ENCODE results near the gene PPP1R12B. TPM values are rescaled to one million over a fixed set of nuclear protein-coding genes. Genes with fewer than 3 reads are reported as not detected.
"Not testable (repeated sequence)": the region's sequence is repeated elsewhere in the genome, so short reads cannot be mapped to it uniquely, and the experiment has no call there.

Gene PPP1R12B
- total RNA-seq, 2 donors from 2014 or later: 21.6 to 26.0 TPM

- H3K4me3 Mint-ChIP-seq; H3K36me3 Mint-ChIP-seq (ENCODE audit: low read depth); H3K27me3 Mint-ChIP-seq; H3K9me3 Mint-ChIP-seq: not testable (repeated sequence)
- H3K4me1 Mint-ChIP-seq: peaks cover 11% of the 10 kb centered on the region
- ATAC-seq (replicated peaks): peak; percentile 54
- H3K27ac Mint-ChIP-seq: peak overlapping the region; percentile 66
These were observed 198.3 kb downstream of the PPP1R12B start for GRCh38 chr1:202546796-202547195.

GRCh38 chr1:202547215-202547614 is 198.7 kb downstream of the PPP1R12B start:
- Mint-ChIP-seq H3K4me1 (peaks cover 11% of the 10 kb centered on the region), H3K36me3 (ENCODE audit: low read depth) (no peaks in the 10 kb centered on the region), H3K27ac (no peak overlapping the region), H3K4me3 (no peak overlapping the region), H3K27me3 (no peaks in the 10 kb centered on the region), H3K9me3 (no peaks in the 10 kb centered on the region)
- no peak for ATAC-seq (replicated peaks)

- not testable (repeated sequence) for H3K27me3 Mint-ChIP-seq; H3K4me3 Mint-ChIP-seq; H3K36me3 Mint-ChIP-seq (ENCODE audit: low read depth); H3K9me3 Mint-ChIP-seq; H3K27ac Mint-ChIP-seq; ATAC-seq (replicated peaks)
- H3K4me1 Mint-ChIP-seq: peaks cover 11% of the 10 kb centered on the region
These were observed 201.6 kb downstream of the PPP1R12B start for GRCh38 chr1:202550088-202550487.

- H3K9me3 Mint-ChIP-seq: no peaks in the 10 kb centered on the region
- ATAC-seq (replicated peaks): no peak
- no peaks in the 10 kb centered on the region for H3K27me3 Mint-ChIP-seq
- H3K27ac Mint-ChIP-seq: no peak overlapping the region
- no peak overlapping the region for H3K4me3 Mint-ChIP-seq
- H3K4me1 Mint-ChIP-seq: peaks cover 1% of the 10 kb centered on the region
- no peaks in the 10 kb centered on the region for H3K36me3 Mint-ChIP-seq (ENCODE audit: low read depth)
These were observed 203.2 kb downstream of the PPP1R12B start for GRCh38 chr1:202551683-202552082.

GRCh38 chr1:202552615-202553014 is 204.1 kb downstream of the PPP1R12B start:
- H3K36me3 Mint-ChIP-seq (ENCODE audit: low read depth); H3K9me3 Mint-ChIP-seq; H3K4me1 Mint-ChIP-seq; H3K27ac Mint-ChIP-seq; H3K27me3 Mint-ChIP-seq; H3K4me3 Mint-ChIP-seq; ATAC-seq (replicated peaks): not testable (repeated sequence)

GRCh38 chr1:202553078-202553477 is 204.6 kb downstream of the PPP1R12B start:
- H3K4me3 Mint-ChIP-seq; H3K4me1 Mint-ChIP-seq; H3K27ac Mint-ChIP-seq; H3K36me3 Mint-ChIP-seq (ENCODE audit: low read depth); H3K27me3 Mint-ChIP-seq; H3K9me3 Mint-ChIP-seq; ATAC-seq (replicated peaks): not testable (repeated sequence)

GRCh38 chr1:202553560-202554038 is 205.1 kb downstream of the PPP1R12B start:
- Mint-ChIP-seq H3K4me1 (no peaks in the 10 kb centered on the region), H3K27me3 (no peaks in the 10 kb centered on the region), H3K9me3 (no peaks in the 10 kb centered on the region), H3K4me3 (no peak overlapping the region), H3K27ac (no peak overlapping the region), H3K36me3 (ENCODE audit: low read depth) (no peaks in the 10 kb centered on the region)
- ATAC-seq (replicated peaks): no peak

GRCh38 chr1:202554619-202555018 is 206.1 kb downstream of the PPP1R12B start:
- ATAC-seq (replicated peaks); H3K36me3 Mint-ChIP-seq (ENCODE audit: low read depth); H3K4me3 Mint-ChIP-seq; H3K27me3 Mint-ChIP-seq; H3K4me1 Mint-ChIP-seq; H3K27ac Mint-ChIP-seq; H3K9me3 Mint-ChIP-seq: not testable (repeated sequence)

- not testable (repeated sequence) for H3K36me3 Mint-ChIP-seq (ENCODE audit: low read depth); H3K9me3 Mint-ChIP-seq; ATAC-seq (replicated peaks); H3K4me1 Mint-ChIP-seq; H3K27me3 Mint-ChIP-seq; H3K27ac Mint-ChIP-seq; H3K4me3 Mint-ChIP-seq
These were observed 207.5 kb downstream of the PPP1R12B start for GRCh38 chr1:202556037-202556436.

- not testable (repeated sequence) for H3K36me3 Mint-ChIP-seq (ENCODE audit: low read depth); H3K4me3 Mint-ChIP-seq; H3K27me3 Mint-ChIP-seq; H3K9me3 Mint-ChIP-seq; ATAC-seq (replicated peaks); H3K4me1 Mint-ChIP-seq; H3K27ac Mint-ChIP-seq
These were observed 209.2 kb downstream of the PPP1R12B start for GRCh38 chr1:202557662-202558061.

GRCh38 chr1:202561240-202561639 is 212.7 kb downstream of the PPP1R12B start:
- no peak for ATAC-seq (replicated peaks)

GRCh38 chr1:202561726-202562443 is 213.4 kb downstream of the PPP1R12B start:
- no peak overlapping the region for H3K4me3 Mint-ChIP-seq
- H3K36me3 Mint-ChIP-seq (ENCODE audit: low read depth): peaks cover 19% of the 10 kb centered on the region
- H3K4me1 Mint-ChIP-seq: no peaks in the 10 kb centered on the region
- no peaks in the 10 kb centered on the region for H3K27me3 Mint-ChIP-seq
- no peak for ATAC-seq (replicated peaks)
- H3K27ac Mint-ChIP-seq: no peak overlapping the region
- H3K9me3 Mint-ChIP-seq: no peaks in the 10 kb centered on the region

More at GRCh38 chr1:202561240-202561639, 212.7 kb downstream of the PPP1R12B start:
- Mint-ChIP-seq H3K27ac (no peak overlapping the region), H3K4me3 (no peak overlapping the region), H3K9me3 (no peaks in the 10 kb centered on the region), H3K27me3 (no peaks in the 10 kb centered on the region), H3K36me3 (ENCODE audit: low read depth) (peaks cover 18% of the 10 kb centered on the region), H3K4me1 (no peaks in the 10 kb centered on the region)

- Mint-ChIP-seq H3K4me3 (no peak overlapping the region), H3K27ac (no peak overlapping the region), H3K36me3 (ENCODE audit: low read depth) (peaks cover 25% of the 10 kb centered on the region), H3K27me3 (no peaks in the 10 kb centered on the region), H3K9me3 (no peaks in the 10 kb centered on the region), H3K4me1 (no peaks in the 10 kb centered on the region)
- no peak for ATAC-seq (replicated peaks)
These were observed 214.1 kb downstream of the PPP1R12B start for GRCh38 chr1:202562444-202563060.

- no peak for ATAC-seq (replicated peaks)
- Mint-ChIP-seq H3K36me3 (ENCODE audit: low read depth) (peaks cover 37% of the 10 kb centered on the region), H3K9me3 (no peaks in the 10 kb centered on the region), H3K4me3 (no peak overlapping the region), H3K27me3 (no peaks in the 10 kb centered on the region), H3K27ac (no peak overlapping the region), H3K4me1 (no peaks in the 10 kb centered on the region)
These were observed 215.3 kb downstream of the PPP1R12B start for GRCh38 chr1:202563818-202564217.

GRCh38 chr1:202564958-202565495 is 216.5 kb downstream of the PPP1R12B start:
- no peak for ATAC-seq (replicated peaks)
- H3K36me3 Mint-ChIP-seq (ENCODE audit: low read depth): peaks cover 47% of the 10 kb centered on the region
- H3K4me3 Mint-ChIP-seq: no peak overlapping the region
- no peaks in the 10 kb centered on the region for H3K9me3 Mint-ChIP-seq
- no peaks in the 10 kb centered on the region for H3K27me3 Mint-ChIP-seq
- H3K27ac Mint-ChIP-seq: no peak overlapping the region
- no peaks in the 10 kb centered on the region for H3K4me1 Mint-ChIP-seq
